HTR-8/SVneo (cell line): ENCODE results near the gene MINDY3.
"Not testable (repeated sequence)": the region's sequence is repeated elsewhere in the genome, so short reads cannot be mapped to it uniquely, and the experiment has no call there.

Experiments
- DNase-seq: peaks from one replicate; pipeline ENCODE4 v3.0.0; 2011; ENCODE audit warnings: low spot score, mixed read lengths; ENCODE audit not compliant: insufficient read length
- FAIRE-seq: peaks from 2 replicates; lab custom pipeline; 2011; peaks lifted over from hg19 to GRCh38; lab: Jason Lieb, UNC

The MINDY3 gene

DNA sequence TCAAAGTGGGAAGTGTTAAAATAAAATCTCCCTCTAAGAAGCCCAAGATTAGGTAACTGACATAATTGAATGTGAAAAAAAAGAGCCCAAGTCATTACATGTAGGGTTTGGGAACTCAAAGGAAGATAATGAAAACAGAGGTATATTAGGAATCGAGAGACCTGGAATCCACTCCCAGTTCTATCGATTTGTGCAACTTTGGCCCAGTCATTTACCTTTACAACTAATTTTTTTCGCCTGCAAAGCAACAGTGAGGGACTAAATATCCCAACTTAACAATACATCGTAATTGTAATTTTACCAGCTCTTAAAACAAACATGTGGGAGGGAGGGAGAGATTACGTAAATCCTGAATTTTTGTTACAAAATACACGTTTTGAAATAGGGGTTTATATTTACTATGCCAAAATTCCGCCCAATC is 1.4 kb downstream of the MINDY3 start:
- no peak for FAIRE-seq
- no peak for DNase-seq

DNA sequence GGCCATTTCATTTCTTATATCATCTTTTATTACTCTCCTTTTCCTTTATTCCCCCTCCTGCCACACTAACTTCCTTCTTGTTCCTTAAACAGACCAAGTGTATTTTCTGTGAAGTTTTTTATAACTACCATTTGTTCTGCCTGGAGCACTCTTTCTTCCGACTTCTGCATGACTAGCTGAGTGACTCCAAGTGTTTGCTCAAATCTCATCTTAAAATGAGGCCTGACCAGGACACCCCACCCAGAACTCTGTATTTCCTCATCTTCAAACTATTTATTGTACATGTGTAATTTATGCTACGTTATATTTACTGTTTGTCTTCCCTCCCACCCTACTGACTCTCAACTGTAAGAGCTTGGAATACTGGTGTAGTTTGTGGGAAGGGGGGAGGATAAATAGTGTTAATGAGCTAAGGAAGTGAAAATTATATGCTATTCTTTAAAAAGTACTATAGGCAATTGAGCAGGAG is 3.2 kb downstream of the MINDY3 start:
- DNase-seq (no peak), FAIRE-seq (no peak)

DNA sequence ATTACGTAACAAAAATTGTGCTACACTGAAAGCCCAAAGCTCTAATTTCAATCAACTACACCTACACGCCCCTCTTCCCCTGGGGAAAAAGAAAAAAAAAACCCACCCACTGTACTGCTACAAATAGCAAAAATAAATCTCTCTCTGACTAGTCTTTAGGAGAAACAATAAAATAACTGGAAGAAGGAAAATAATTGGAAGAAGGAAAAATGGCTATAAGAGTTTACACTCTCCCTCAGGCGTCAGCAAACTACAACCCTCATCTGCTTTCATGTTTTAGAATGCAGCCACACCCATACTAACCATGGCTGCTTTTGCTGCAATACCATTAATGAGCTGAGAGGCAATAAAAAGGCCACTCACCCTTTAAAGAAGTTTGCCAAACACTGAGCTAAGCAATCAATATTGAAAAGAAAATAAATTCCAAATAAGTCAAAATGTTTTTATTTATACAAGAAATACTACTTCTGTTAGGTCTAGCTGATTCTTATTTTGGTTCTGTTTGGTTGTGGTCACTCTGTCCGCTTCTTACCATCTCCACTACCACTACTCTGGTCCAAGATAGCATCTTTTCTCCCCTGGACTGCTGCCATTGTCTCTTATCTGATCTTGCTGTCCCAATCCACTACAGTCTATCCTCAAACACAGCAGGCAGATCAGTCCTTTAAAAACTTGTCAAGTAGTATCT is 3.8 kb downstream of the MINDY3 start:
- FAIRE-seq (no peak), DNase-seq (no peak)

DNA sequence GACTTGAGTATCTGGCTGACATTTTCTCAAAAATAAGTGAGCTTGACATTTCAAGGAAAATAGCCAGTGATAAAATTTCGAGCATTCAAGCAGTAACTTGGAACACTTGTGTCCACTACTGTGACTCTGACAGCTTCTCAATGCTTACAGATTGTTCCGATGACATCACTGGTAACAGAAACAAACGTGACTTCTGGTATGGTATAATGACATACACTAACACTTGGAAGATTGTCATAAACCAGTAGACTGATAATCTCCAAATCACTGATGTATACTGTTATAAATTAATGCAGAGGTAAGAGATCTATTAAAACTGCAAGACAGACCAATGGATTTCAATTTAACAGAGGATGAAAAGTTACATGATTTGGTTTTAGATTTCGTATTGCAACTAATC is 6.5 kb downstream of the MINDY3 start:
- no peak for FAIRE-seq
- DNase-seq, result no peak

DNA sequence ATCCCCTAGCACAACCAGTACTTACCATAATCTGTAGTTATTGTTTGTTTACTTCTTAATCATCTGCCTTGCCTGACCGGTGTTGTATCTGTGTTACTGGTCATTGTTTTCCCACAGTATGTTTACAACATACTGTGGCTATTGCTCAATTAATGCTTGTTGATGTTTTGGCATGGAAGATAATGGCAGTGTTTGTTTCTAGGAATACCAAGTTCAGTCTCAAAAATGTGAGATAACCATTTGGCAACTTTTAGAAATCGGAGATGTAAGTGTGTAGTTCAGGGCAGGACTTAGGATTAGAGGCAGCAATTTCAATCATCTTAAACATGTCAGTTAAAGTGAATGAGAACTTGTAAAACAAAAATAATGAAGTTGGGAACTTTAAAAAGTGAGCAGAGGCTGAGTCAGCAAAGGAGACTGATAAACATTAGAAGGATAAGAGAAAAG is 8.2 kb downstream of the MINDY3 start:
- no peak for FAIRE-seq
- DNase-seq, result no peak

DNA sequence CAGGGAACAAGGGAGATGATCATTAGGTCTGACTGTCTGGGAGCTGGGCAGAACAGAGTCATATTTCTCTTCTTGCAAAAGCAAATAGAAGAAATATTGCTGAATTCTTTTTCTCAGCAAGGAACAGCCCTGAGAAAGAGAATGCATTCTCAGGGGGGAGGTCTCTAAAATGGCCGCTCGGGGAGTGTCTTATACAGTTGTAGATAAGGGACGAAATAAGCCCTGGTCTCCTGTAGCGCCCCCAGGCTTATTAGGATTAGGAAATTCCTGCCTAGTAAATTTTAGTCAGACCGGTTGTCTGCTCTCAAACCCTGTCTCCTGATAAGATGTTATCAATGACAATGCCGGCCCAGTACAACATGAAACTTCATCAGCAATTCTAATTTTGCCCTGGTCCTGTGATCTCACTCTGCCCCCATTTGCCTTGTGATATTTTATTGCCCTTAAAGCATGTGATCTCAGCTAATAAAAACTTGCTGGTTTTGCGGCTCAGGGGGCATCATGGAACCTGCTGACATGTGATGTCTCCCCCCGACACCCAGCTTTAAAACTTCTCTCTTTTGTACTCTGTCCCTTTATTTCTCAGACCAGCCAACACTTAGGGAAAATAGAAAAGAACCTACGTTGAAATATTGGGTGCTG is 9.8 kb downstream of the MINDY3 start:
- not testable (repeated sequence) for DNase-seq, FAIRE-seq

DNA sequence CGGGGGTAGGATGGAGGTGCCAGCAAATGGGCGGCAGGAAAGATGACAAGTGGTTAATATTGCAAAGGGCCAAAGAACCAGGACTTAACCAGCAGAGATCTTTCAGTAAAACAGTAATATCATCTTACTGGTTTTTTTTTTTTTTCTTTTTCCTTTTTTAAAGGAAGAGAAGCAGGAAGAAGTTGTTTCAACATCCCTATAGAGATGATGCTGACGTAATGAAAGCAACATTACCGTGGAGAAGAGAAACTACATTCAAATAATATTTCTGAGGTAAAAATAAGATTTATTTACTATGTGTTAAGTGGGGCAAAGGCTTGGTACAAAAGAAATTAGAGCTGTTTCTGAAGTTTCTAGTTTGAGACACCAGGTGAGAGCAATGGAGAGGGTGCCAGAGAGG is 11.0 kb downstream of the MINDY3 start:
- no peak for DNase-seq
- FAIRE-seq, result no peak

DNA sequence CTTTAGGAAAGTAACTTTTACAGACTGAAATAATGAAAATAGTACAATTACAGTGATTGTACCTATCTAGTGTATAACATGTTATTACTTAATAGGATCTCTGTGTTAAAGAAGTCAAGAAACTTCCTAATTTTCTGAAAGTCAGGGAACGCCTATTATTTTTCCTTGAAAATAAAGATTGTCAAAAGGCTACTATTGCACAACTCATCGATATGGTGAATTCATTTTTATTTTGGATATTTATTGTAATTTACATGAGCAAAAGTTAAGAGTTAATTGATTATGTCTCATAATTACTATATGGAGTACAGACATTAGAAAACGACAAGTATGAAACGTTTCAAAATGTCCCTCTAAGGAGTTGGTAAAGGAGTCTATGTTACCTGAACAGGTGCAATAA is 12.8 kb downstream of the MINDY3 start:
- FAIRE-seq, result no peak

DNA sequence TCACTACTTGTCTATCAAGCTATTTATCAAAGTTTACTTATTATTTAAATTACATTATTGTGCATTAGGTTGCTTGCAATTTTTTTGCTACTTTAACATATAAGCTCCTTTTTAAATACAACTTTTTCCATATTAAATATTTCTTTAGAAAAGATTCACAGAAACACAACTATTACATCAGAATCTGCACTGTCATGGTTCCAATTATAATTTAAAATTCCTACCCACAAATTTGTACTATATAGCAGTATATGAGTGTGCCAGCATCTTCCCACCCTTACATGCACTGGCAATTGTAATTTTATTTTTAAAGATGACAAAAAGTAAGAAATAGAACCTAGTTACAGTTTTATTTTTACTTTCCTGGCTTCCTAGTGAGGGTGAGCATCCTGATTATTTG is 15.8 kb downstream of the MINDY3 start:
- FAIRE-seq, result no peak
- no peak for DNase-seq

More for the DNA sequence above, 12.8 kb downstream of the MINDY3 start:
- no peak for DNase-seq

DNA sequence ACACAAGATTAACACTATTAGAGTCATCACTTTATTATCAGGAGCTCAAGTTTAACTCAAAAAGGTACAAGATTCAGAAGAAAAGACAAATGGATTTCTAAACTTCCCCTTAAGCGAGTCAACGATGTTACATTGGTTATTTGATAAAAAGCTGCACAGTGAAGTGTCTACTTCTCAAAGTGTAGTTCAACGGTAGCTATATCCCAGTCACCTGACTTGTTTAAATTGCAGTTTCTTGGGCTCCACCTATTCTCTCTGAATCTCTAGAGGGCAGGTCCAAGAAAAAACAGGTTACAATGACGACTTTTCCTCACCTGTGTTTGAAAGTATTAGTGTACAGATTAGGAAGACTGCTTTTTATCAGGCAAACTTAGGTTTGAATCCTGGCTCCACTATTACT is 16.6 kb downstream of the MINDY3 start:
- DNase-seq (no peak), FAIRE-seq (no peak)

DNA sequence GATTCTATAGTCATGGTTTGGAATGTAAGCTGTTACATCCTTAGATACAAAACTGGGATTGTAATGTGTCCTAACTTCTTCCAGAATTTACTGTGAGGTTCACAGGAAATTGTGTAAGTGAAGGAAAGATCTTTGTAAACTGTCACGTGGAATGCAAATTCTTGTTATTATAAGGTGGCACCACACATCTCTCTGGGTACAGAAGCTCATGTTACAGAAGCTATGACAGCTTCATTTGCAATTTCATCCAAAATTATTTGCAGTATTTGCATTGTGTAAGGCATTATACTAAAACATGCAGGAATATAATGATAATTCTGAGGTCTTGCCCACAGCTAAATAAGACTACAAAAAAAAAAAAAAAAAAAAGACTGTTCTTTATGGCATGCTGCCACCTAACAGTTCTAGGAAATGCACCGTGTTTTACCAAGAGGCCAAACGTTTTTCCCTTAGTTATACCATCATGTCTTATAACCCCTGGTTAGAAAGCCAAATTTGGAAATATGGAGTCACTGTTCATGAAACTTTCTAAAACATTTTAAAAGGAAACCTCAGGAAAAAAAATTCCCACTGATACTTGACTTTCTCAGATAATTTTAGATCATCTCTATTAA is 17.6 kb downstream of the MINDY3 start:
- DNase-seq (no peak), FAIRE-seq (no peak)

DNA sequence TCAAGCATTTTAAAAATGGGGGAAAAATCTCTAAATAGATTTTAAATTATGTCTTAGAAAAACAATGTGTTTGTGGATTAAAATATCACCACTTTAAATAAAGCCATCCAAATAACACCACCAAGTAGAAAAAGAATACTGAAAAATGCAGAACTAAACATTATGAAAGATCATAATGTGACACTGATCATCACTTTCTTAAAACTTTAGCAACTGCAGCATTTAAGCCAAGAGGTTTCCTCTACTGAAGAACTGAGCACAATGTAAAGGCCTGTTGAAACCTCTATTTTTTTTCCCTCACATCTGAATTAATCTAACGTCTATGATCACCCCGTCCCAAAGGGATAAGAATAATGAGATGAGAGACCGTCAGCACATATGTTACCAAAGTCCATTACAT is 18.6 kb downstream of the MINDY3 start:
- DNase-seq (no peak), FAIRE-seq (no peak)

DNA sequence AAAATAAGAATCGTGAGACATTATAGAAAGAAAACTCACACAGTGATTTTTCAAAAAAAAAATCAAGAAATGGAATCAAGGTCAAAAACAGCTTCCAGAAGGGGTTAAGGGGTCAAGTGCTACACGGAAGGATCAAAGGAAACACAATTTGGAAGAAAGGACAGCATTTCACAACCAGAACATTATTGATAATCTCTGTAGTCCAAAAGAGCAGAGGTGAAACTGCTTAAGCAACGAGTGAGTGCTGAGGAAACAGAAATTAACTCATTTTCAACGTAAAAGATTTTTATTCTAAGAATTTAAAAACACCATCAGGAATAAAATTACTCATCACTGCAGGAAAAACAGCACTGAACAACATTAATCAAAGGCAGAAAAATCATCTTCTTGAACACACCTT is 23.5 kb downstream of the MINDY3 start:
- FAIRE-seq, result no peak
- no peak for DNase-seq

DNA sequence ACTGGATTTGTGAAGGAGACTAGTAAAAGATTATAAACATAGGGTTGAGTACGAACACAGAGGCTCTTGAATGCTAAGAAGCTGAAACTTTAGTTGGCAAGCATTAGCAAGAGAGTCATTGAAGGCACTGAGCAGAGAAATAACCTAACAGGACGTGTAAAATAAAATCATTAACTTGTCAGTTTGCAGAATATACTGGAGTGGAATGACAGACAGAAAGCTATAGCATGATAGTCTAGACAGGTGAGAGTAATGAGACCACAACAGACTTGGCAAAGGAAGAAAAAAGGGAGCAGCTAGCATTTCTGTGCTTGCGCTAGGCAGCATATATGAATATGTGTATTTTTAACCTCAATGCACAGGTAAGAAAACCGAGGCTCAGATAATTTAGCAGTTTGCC is 30.8 kb downstream of the MINDY3 start:
- FAIRE-seq (no peak), DNase-seq (no peak)

DNA sequence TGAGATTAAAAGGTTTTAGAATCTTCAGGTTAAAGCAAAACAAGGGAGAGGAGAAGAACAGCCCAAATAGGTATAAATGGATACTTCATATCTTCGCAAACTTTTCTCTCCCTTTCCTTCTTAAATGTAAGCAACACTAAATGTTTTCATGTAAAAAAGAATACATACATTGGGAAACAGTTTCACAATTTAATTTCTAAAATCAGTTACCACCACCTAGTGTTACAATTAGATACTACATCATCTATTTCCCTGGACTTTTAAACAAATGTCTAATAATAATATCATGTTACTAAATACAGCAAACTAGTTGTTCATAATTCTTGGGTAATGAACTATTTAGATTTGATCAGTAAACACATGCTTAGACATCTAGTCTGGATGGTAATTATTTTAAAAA is 35.8 kb downstream of the MINDY3 start:
- DNase-seq (peak; percentile 0), FAIRE-seq (no peak)

DNA sequence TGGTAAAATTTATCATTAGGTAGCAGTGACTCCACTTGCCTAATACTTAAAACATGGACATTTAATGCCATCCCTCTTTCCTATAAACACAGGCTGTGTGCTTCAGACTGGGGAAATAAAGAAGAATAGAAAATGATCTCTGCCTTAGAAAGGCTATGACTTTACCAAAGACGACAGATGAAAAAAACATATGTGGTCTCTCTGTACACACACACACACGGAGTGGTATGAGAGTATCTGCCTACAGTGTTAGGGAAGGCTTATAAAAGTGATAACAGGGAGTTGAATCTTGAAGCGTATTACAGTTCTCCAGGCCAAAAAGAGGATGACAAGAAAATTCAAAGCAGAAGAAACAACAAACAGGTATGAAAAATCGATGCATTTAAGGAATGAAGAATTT is 38.2 kb downstream of the MINDY3 start:
- DNase-seq, result no peak
- FAIRE-seq, result no peak

DNA sequence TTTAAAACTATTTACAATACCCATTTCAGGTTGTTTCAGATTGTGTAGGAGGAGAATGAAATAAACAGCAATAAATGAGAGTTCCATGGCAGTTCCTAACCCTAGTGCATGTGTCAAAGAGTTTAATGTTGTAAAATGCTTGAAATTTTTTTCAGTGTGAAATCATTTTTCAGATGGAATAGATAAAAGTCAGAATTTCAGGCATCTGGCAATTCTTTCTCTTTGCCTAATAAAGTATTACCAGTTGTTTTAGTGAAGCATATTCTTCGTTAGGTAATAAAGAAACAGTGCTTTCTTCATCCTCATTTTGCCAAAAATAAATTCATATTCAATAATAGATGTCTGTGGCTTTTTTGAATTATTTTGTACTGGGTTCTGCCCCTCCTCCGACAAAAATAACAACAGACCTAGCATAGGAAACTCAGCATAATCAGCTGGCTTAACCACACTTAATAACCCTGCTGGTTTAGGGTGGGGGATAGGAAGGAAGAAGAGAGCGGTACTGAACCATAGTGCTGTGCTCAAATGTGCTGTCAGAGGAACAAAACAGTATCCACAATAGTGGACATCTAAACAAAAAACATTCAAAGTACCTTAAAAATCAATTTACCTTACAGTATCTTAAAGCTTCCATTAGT is 39.1 kb downstream of the MINDY3 start:
- FAIRE-seq (no peak), DNase-seq (no peak)

DNA sequence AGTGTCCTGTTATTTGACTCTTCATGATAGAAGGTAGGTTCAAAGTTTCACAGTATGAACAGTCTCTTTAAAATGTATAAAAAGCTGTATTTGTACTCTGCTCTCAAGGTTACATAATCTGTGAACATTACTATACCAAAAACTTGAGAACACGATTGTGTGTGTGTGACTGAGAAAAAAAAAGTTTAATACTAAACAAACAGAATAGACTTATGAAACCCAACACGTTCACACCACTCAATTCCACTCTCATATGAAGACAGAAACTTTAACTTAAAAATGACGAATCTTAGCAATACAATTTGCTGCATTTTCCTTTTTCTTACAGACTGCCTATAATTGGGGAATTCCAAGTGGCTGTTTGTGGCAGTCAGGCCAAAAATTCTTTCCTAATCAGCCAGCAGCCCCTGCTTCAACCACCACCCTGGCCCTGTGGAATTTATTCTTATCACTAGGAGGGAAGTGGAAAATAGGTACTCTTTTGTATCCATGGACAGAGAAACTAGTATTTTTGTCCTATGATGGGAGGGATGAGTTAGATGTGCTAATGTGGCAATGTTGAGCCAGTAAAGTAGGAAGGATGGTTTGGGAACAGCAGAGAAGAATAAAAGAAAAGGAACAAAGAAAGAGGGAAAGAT is 42.8 kb downstream of the MINDY3 start:
- DNase-seq (no peak), FAIRE-seq (no peak)

DNA sequence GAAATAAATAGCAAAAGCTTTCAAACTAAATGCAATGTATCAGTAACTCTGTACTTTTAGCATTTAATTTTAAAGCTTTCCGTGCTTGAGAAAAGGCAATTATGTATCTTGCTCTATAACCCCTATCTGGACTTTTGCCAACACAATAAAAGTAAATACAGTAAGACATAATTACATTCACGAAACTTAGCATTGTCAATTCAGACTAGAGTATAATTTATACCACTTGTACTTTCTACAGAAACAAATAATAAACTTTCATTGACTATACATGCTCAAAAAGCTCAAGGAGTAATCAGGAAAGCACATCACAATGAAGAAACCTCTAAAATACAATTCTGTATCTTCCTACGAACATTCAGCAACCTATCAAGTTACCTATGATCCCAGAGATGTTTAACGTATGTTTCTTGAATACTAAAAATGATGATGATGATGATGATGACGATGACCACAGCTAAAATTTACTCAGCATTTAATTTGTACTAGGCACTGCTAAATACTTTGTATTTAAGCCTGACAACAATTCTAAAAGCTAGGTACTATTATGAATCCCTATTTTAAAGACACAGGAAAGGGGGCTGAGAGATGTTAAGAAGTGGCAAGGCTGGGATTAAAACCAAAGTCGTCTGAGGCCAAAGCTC is 44.9 kb downstream of the MINDY3 start:
- no peak for FAIRE-seq
- no peak for DNase-seq

DNA sequence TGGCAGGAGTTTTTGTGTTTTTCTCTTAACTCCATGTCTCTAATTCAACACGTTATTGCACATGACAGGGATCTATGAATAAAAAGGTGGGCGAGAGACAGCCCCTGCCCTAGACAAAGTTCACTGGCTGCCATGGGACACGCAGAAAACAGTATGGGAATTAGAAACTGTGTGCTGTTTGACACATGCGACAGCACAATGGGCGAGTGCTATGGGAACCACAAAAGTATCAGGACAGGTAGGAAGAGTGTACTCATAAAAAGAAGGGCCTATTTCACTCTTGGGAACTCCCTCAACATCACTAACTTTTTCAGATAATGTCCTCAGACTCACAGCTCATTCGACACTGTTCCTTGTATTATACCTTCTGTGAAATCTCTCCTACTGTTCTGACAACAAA is 45.7 kb downstream of the MINDY3 start:
- no peak for FAIRE-seq
- no peak for DNase-seq
